Stimulated activated CD4-positive, alpha-beta T cell treated with anti-CD3 and anti-CD28 coated beads, Interleukin-2, amount 100 ng/mL, for 24 hours (primary cell): ENCODE results near the gene OR9Q1.

Source experiments
- DNase-seq, 2 donors: peaks; one replicate each; pipeline ENCODE4 v3.0.0-alpha.2; 2020

OR9Q1 gene

DNA sequence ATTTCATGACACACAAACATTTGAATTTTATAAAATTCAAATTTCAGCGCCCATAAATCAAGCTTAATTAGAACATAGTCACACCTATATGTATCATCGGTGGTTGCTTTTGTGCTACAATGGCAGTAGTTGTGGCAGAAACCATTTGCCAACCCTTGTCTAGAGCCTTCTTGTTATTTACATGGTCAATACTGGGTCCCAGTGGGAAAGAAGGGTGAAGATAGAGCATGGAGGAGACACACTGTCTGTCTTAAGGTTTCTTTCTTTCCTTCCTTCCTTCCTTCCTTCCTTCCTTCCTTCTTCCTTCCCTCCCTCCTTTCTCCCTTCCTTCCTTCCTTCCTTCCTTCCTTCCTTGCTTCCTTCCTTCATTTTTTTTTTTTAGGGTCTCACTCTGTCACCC is 10.8 kb downstream of the OR9Q1 start:
- no peak for DNase-seq

GRCh38 chr11:58039589-58039988 is 15.9 kb downstream of the OR9Q1 start:
- no peak for DNase-seq

GRCh38 chr11:58043379-58043778 is 19.7 kb downstream of the OR9Q1 start:
- DNase-seq, result no peak

- no peak for DNase-seq
These were observed 22.6 kb downstream of the OR9Q1 start for GRCh38 chr11:58046231-58046630.

GRCh38 chr11:58047818-58048217 is 24.1 kb downstream of the OR9Q1 start:
- no peak for DNase-seq

GRCh38 chr11:58055806-58056401 is 32.2 kb downstream of the OR9Q1 start:
- DNase-seq, result no peak

DNA sequence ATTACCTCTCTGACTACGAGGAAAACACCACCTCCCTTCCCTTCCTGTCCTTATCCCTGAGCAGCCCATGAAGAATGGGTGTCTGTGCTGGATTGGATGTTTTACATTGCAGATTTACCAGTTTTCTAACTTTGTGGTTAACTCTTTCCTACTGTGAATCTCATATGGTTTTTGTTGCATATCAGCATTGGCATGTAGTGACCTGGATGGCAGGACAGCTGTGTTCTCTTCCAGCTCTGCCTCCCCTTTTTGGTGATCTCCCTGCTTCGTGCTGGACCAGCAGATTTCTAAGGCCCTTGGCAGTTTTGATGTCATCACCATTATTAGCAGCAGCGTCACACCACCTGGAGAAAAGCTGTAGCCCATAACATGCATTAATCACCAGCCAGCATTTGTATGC is 33.8 kb downstream of the OR9Q1 start:
- no peak for DNase-seq

GRCh38 chr11:58058276-58059006 is 34.8 kb downstream of the OR9Q1 start:
- DNase-seq, result no peak

DNA sequence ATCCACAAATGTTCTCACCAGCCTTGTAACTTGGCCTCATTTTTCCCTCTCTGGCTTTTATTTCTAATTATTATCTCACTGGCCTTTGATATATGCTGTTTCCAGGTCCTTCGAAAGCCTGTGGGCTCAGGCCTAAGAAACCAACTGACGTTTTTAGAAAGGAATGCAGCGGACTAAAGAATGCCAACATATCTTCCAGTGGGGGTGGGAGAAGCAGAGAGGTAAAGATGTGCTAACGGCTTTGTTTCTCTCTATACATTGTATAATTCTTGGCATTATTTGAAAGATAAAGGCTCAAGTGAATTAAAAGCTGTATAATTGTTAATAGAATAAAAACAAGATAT is 35.3 kb downstream of the OR9Q1 start:
- no peak for DNase-seq

DNA sequence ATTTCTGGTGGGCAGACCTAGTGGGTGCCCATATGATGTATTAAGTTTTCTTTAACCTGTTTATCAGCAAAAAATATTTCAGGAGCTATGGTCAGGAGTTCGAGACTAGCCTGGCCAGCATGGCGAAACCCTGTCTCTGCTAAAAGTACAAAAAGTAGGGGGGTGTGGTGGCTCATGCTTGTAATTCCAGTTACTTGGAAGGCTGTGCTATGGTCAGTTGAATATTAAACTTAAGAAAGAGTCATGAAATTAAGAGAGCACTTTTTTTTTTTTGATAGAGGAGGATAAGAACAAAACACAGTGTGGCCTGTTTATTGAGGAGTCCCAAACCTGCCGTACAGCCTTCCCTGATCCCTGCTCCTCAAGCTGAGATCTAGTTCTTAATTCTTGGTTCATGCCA is 36.9 kb downstream of the OR9Q1 start:
- no peak for DNase-seq

- DNase-seq, result no peak
These were observed 37.4 kb downstream of the OR9Q1 start for GRCh38 chr11:58060939-58061672.

- DNase-seq, result no peak
These were observed 38.1 kb downstream of the OR9Q1 start for GRCh38 chr11:58061813-58062212.

DNA sequence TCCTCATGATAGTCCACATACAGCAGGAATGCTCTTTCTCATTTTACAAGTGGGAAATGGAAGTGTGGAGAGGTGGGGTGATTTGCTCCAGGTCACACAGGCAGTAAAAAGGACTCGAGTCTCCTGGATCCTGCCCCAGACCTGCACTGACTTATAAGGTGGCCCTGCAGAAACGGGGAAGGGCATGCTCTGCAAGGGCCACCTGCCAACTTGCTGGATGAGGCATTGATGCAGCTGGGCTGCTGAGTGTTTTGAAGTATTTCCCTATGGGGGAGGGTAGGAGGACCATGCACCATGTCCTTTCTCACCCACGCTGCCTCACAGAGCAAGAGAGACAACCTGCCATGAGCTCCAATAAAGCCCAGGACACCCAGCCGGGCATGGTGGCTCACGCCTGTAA is 44.0 kb downstream of the OR9Q1 start:
- DNase-seq, result no peak

GRCh38 chr11:58068655-58069054 is 45.0 kb downstream of the OR9Q1 start:
- no peak for DNase-seq

DNA sequence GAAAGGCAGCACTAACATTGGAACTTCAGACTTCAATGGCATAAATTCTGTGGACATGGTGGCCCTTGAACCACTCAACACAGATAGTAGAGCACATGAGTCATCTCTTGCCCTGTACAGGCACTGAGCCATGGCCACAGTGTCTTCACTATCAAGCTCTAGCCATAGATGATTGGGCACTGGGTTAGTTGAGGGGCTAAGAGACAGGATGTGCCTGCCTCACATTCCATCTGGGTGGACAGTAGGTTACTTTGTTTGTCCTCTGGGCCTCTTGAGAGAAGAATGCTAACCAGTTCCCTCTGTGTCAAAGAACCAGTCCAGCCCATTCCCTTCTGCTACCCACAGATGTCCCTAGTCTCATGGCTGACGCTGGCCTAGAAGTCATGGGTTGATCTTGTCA is 46.9 kb downstream of the OR9Q1 start:
- DNase-seq, result no peak

DNA sequence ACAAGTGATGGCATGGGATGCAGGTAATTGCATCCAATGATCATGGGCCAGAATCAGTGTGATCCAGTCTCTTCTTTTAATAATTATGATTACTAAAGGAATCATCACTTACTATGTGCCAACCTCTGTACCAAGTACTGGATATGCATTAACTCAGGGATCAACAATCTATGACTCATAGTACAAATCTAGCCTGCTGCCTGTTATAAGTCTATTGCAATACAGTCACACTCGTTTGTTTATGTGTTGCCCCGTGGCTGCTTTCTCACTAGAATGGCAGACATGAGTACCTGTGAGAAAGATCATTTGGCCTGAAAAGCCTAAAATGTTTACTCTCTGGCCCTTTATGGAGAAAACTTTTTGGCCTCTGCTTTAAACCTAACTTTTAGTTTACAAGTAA is 52.1 kb downstream of the OR9Q1 start:
- DNase-seq, result no peak

DNA sequence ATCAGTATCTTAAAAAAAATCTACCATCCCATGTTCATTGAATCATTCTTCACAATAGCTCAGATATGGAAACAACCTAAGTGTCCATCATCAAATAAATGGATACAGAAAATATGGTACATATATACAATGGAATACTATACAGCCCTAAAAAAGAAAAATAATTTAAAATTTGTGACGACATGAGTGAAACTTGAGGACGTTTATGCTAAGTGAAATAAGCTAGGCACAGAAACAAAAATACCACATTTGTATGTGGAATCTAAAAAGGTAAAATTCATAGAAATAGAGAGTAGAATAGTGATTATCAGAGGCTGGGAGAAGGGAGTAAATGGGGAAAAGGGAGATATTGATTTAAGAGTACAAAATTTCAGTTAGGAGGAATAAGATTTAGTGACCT is 62.8 kb downstream of the OR9Q1 start:
- no peak for DNase-seq

- no peak for DNase-seq
These were observed 73.8 kb downstream of the OR9Q1 start for GRCh38 chr11:58097437-58097836.

- no peak for DNase-seq
These were observed 97.4 kb downstream of the OR9Q1 start for GRCh38 chr11:58121096-58121495.

GRCh38 chr11:58125469-58125868 is 101.8 kb downstream of the OR9Q1 start, which contains the start of gene OR9I1:
TSS of gene OR9I1 (minus strand) at chr11:58125530. CDS start at chr11:58119444, 6,086 bp downstream.
- DNase-seq, result no peak

DNA sequence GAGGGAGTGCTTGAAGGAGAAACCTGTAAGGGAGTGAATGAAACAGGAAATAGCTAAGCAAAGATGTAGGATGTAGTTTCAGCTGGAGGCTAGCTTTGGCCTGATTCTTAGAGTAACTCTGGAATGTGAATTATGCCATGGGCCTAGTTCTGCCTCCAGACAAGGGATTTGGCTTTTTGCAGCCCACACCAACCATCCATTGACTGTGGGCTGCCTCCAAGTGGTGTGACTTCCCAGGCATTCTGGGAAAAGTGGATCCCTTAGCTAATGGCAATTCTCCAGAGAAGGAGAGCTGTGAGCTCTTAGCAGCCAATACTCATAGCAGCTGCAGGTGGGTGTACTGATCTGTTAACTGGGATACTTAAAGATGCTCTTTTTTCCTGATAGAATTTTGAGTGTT is 103.7 kb downstream of the OR9Q1 start:
- no peak for DNase-seq

DNA sequence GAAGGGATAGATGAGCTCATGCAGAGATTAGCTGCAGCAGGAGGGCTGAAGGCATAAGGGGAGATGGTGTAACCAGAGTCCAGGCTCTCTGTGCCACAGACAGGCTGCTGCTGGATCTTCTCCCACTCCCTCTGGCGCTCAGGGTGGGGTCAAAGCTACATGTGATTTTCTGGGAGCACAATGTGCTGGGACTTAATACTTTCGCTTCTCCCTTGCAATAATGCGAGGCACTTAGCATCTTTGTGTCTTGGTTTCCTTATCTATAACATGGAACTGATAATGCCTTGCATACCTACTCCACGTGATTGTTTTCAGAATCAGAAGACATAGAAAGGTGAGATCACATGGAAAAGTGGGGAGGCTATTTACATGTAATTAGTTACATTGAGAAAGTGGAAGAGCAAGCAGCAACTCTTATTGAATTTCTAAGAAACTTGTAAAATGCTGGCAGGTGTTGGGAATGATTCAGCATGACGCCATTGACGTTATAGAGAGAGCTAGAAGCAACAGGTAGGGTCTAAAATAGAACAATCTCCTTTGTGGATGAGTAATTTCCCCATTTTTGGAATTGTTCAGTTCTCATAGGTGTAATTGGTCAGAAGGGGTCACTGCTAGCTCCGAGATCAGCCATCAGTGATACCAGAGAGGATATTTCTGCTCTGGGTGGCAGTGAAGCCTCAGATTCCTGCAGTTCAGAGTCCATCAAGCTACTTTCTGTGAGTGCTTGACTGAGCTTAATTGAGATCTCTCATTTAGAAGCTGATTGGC is 109.8 kb downstream of the OR9Q1 start:
- DNase-seq, result no peak

GRCh38 chr11:58134151-58134550 is 110.5 kb downstream of the OR9Q1 start:
- DNase-seq, result no peak

DNA sequence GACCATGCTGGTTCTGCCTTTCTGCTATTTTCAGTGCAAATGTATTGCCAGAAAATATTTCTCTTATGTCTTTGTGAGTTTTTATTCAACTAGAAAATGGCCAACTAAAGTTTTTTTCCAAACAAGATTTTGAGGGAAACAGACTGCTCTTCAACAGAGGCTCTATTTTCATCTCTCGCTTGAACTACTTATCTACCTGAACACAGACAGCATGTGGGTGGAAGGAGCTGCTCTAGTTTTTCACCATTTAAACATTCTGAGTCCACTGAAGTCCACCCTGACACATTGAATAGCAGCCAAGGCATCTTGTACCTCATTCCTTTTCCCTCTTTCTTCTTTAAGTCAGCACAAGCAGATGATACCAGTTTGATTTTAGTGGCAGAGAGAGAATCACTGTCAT is 111.5 kb downstream of the OR9Q1 start:
- DNase-seq, result no peak
